Jurkat, Clone E6-1 (cell line): ENCODE results near the gene NPVF. TPM values are rescaled to one million over a fixed set of nuclear protein-coding genes. Genes with fewer than 3 reads are reported as not detected.

Source experiments
- DNase-seq: peaks from one replicate; pipeline ENCODE4 v3.0.0-alpha.2; 2011; ENCODE audit warnings: low read depth, low spot score
- H3K4me3 ChIP-seq: 2 replicates; pipeline ENCODE4 v1.5.1; 2011; ENCODE audit warnings: mild to moderate bottlenecking, low read length, control low read depth, moderate library complexity
- polyA plus RNA-seq: library from polyadenylated mRNA; unstranded; fragments of >200 nt; gene quantifications from one replicate; pipeline ENCODE4 v1.2.1, GENCODE V29; 2012; ENCODE audit warnings: missing spikeins; ENCODE audit not compliant: insufficient read length, insufficient read depth

Gene NPVF, protein sequence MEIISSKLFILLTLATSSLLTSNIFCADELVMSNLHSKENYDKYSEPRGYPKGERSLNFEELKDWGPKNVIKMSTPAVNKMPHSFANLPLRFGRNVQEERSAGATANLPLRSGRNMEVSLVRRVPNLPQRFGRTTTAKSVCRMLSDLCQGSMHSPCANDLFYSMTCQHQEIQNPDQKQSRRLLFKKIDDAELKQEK
- not detected for polyA plus RNA-seq

DNA sequence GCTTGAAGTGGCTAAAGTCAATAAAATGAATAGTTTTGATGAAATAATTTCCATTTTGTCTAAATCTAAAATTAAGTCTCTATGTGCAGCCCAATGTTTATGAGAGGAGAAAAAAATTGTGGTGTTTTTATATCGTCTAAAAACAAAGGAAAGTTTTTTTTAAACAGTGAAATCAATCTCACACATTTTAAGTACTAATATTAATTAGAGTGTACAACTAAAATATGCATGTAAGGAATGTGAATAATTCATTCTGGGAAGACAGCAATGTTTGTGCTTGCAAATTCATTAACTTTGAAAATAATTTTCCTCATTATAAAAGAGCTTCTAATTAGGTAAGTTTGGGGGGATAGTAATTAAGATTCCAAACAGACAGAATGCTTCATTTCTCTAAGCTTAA is at the start of gene NPVF:
NPVF (minus strand) TSS at position 101 of the 400 bp plus-strand sequence; CDS start at position 54, 47 bp downstream.
- no peak within 1 kb of the TSS for H3K4me3 ChIP-seq
- no peak for DNase-seq

DNA sequence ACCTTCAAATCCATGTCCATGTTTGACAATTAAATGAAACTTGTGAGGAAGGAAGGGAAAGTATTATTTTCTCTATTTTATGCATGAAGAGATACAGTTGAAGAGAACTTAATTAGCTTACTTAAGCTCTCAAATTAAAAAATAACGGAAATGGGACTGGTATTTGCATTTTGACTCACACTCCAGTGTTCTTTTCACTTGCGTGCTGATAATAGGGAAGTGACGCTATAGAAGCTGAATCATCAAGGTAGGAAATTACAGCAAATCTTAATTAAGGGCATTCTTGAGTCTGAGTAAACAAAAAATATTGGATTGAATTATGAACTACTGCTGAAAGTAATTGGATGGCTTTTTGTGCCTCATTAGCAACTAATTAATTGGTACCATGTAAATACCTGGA is 44.0 kb upstream of the NPVF start:
- DNase-seq = no peak
- no peak overlapping the region for H3K4me3 ChIP-seq

DNA sequence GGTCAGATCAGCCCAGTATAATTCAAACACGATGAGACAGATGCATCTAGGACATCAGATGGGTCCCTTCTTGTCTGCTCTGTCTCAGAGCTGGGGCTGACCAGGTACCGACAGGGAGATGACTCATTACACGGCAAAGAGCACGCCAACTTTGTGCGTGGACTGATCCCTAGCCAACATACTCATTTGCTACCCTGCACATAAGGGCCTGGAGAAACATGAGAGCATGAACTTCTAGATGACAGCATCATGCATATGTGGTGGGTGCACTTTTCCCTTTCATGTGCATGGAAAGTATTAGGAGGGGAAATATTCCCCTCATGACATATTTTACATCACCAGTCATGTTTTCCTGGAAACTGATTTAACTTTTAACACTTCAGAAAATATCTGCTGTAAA is 35.1 kb upstream of the NPVF start:
- H3K4me3 ChIP-seq = no peak overlapping the region
- DNase-seq = no peak

DNA sequence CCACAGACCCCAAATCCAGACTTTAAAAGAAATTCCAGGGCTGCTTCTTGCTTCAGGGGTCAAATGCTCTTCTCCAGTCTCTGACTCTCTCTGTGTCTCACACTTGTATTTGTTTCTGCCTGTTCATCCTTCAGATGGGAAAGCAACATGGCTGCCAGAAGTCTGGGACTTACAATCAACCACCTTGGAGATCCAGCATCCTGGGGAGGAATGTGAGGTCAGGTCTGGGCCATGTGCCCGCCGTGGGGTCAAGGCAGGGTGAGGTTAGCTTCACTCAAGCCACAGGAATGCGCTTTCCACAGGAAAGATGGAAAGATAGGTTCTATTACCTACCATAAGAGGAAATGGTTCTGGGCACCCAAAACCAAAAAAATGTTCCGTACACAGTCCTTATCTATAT is 34.3 kb upstream of the NPVF start:
- DNase-seq = no peak
- no peak overlapping the region for H3K4me3 ChIP-seq

DNA sequence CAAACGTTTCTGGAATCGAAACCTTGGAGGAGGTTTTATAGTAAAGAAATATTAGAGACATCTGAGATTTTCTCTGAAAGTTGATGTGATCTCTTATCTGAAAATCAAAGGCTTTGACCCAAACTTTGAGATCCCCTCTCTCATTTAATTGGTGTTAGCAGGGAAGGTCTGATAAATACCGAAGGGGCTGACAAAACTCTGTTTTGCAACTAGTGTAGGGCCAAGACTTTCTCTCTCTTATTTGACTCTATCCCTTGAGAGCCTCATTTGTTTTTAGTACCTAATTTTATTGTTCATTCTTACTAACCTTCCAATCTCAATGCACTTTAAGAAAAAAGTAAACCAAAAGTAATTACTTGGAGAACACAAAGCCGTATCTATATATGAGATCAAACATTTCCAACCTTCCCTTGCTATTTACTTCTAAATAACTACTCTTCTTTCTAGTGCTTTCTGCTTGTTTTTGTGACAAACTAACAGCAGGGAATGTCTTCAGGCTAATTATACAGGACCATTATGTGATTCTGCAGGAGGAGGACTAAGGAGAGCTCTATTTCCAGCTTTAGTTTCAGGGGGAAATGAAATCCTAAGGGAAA is 33.4 kb upstream of the NPVF start:
- no peak overlapping the region; the same call in 1 of the 2 replicates for H3K4me3 ChIP-seq
- DNase-seq = peak; percentile 11

DNA sequence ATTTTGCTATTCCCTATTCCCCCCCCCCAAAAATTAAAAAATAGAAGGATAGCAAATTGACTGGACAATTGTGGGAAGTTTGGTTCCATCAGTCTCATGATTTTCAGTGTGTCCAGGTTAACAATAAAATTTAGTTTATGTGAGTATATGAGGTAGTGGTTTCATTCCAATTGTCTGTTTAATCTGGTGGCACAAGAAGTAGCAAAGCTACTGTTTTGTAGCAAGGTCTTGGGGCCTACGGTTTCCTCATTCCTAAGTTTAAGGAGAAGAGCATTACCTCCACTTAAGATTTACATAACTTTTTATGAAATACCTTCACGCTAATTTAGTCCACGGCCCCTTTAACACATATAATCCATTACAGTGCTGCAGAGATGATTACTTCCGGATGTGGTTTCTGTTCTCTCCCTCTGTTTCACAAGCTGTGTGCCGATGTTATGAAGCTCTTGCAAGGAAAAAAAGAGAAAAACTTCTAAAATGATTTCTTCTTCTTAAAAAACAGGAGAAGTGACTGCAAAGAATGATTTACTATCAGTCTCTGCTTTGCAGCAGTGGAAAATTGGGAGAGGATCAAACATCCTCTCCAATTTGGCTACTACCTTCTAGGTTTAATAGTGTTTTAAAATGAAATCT is 32.7 kb upstream of the NPVF start:
- peak overlapping the region; percentile 36 for H3K4me3 ChIP-seq
- peak; percentile 90 for DNase-seq

DNA sequence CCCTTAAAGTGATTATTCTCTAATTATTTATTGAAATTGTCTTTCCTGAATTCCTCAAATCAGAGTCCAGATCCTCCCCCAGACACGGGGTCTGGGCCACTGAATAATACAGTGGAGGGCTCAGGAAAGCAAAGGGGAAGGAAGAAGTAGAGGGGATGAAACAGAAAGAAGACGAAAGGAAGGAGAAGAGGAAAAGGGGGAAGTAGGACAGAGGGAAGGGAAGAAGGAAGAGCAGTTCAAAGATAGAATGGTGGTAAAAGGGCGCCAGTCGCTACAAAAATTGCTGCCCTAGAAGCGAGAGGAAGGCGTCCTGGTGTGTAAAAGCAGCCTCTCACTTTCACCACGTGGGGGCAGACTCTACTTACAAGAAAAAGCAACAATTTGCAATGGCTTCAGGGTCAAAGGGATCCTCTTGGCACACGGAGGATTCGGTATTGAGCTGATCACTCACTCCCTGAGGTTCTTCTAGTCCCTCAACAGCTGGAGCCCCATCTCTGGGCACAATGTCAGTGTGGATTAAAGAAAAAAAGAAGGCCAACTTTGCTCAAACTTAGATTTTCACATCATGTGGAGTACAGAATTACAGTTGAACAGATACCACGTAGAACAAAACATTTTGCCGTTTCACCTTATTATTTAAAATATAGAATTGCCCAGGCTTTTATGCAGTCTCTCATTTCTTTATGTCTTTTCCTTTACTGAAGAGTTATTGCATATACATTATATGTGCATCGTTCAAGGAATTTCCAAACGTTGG is 31.4 kb upstream of the NPVF start:
- peak overlapping the region; percentile 35 for H3K4me3 ChIP-seq
- DNase-seq = peak; percentile 86

DNA sequence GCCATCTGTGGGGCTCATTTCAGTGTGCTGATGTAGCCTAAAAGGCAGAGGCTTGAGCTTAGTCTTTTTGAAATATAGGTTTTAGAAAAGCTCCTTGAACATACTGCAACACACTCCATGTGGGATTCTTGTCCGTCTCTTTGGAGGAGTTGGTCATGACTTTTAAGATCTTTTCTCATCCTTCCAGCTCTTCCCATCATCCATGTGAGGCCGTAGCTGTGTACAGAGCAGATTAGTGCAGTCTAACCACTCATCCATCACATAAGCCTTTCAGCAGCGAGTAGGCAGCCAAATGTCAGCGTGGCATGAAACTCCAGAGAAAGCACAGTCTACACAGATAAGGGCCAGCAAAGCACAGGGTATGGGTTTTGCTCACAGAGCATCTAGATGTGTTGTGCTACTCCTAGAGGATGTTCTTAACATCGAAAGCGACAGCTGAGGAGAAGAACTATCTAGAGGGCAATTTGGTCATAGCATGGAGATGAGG is 28.1 kb upstream of the NPVF start:
- no peak for DNase-seq
- no peak overlapping the region for H3K4me3 ChIP-seq

DNA sequence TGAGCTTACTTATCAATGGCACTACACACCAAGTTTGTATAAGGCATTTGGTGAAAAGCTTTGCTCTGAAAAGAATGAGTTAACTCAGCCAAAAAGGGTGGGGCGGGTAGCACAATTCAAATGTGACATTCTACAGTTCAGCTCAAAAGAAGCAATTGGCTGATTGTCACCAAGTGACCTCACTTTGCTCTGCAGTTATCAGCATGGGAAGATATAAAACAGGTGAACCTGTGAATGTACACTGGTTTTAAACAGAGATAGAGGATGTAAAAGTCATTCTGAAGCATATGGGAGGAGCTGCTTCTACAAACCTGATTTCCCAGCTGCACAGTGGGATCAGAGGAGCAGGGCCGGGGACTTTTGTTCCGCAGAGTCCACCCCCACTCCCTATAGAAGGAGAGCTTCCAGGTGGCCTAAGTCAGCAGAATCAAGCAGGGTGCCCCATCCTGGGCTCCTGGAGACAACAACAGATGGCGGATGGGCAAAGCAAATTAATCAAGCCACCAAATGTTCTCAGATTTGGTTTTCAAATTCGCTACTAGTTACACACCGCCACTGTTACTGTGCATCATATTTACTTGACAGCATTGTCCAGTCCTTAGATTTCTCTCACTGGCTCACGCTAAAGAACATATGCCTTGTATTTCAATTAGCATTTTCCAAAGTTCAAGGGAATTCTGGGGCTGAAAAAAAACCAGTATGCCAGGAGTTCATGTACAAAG is 27.5 kb upstream of the NPVF start:
- H3K4me3 ChIP-seq = no peak overlapping the region
- no peak for DNase-seq

DNA sequence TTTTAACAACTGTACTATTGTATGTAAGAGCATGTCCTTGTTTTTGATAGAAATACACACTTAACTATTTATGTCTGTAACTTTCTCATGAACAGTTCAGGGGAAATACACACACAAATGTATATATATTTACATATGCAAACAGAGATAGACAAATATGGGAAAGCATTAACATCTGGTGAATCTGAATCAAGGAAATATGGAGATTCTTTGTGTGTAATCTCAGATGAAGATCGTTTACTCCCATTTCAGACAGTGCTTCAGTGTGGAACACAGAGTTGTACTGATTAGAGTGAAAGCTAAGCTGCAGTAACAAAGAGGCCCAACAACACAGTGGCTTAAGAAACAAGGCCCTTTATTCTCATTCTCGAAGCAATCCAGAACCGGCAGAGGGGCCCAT is 26.3 kb upstream of the NPVF start:
- no peak overlapping the region for H3K4me3 ChIP-seq
- DNase-seq = no peak

DNA sequence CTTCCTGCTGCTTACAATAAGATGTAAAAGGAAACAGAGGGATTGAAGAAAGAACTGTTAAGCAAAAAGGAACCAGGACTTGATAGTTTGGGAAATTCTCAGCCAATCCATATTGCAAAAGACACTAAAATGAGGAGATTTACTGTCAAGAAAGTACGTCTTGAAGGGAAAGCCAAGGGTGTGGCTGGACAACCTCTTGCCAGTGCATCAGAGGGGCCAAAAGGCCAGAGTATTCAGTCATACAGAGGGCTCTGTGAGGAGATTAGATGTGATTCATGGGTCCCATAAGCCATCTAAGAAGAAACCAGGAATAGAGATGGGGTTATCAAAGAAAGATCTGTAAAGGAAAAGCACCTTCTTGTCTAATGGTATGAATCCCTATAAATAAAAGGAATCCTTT is 25.4 kb upstream of the NPVF start:
- no peak for DNase-seq
- H3K4me3 ChIP-seq = no peak overlapping the region

DNA sequence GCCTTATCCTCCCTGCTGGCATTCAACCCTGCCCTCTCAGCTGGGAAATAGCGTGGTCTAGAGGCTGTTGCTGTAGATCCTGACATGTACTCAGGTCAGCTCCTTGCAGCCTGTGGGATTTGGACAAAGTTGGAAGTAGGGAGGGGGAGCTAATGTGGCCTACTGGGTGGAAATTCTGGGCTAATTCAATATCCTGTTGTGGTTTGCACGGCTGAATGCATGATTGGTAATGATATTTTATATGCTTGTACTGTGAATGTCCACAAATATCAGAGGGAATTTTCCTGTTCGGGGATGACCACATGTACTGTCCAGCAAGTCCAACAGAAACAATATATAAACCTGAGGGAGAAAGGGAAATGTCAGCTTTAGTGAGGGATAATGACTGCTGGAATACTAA is 22.1 kb upstream of the NPVF start:
- no peak overlapping the region for H3K4me3 ChIP-seq
- no peak for DNase-seq

DNA sequence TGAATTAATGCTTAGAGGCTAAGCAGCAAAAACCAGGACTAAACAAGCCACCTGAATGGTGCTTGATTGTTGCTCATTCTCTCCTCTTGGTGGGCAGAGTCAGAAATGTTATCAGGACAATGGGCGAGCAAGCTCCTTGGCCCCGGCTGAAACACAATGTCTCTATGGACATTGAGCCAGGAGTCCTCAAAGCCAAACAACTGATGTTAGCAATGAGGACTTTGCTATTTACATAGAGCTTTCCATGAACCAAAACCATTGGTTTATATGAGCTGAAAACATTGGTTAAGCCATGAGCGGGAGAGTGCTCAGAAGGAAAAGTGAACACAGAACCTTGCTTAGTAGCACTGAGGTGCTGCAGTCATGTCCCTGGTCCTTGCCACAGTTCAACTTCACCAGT is 21.5 kb upstream of the NPVF start:
- no peak overlapping the region for H3K4me3 ChIP-seq

DNA sequence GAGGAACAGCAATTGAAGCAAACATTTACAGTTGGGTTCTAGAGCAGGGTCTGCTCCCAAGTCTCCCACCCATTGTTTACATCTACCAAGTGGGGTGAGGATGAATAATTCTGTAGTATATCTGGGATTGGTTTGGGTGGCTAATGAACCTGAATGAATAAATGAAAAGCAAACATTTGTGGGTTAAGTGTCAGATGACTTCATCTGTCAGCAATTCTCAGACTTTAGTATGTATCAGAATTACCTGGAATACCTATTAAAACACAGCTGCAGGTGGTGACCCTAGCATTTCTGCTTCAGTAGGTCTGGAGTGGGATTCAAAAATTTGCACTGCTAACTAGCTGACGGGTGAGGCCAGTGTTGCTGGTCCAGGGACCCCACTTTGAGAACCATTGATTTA is 18.0 kb upstream of the NPVF start:
- H3K4me3 ChIP-seq = no peak overlapping the region
- DNase-seq = no peak

More for the DNA sequence above, 21.5 kb upstream of the NPVF start:
- DNase-seq = no peak

DNA sequence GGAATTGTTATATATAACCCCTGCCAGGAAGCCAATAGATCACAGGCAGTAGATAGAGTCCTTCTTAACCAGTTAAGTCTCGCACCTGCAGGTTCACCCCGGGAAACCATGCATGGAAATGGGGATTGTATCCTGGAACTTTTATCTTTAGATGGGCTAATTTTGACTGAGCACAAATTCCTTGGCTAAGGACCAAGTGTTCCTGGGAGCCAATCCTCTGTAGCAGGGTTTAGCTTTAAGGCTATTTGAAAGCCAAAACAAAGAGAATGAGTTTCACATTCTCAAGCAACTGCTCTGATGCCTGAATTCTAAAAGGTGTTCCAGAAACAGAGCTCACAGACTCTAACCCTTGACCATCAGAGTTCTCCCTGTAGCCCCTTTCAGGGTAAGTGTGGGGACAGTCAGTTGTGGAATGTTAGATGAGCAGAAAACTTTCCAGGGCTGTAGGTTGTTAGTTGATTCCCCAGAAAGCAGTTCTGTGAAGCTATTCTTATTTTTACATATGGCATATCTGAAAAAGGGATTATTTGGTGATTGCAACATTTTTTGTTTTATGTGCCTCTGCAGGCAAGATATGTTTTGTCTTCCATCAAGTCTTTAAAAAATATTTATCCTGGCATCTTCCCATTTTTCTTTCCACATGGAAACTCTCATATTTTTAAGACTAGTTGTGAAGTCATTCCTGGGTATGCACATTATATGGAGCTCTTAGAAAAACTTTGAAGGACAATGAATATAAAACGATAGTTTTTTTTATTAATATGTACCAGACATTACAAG is 16.2 kb upstream of the NPVF start:
- no peak for DNase-seq
- no peak overlapping the region for H3K4me3 ChIP-seq

DNA sequence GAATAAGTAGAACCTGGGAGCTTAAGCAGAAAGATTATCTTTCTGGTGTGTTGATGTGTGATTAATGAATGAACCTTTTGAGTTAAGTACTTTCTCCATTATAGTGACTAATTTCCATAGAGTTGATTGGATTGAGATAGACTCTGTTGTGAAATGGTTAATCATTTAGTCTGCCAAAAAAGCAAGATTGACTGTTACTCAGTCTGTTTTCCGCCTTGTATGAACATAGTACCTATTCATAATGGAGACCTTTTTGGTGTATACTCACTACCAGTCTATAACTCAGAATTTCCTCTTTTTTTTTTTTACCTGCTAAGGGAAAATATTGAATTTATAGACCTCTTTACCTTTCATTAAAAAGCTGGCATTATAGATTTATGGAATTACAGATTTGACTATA is 14.4 kb upstream of the NPVF start:
- no peak for DNase-seq
- no peak overlapping the region for H3K4me3 ChIP-seq

DNA sequence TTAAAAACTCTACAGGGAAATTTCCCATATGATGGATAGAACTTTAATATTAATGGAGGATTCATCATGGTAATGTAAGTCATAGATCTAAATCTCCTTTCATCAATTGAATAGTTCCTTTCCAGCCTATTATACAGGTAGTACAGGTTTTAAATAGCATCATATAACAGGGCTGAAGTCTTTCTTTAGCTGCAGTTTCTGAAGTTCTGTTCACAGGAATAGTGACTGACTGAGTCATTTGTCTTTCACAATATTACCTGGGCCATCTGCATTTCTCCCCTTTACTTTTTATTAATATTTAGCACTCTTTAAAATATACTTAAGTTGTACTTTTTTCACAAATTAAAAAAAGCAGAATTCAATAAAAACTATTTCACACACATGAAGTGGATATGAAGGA is 12.6 kb upstream of the NPVF start:
- DNase-seq = no peak
- no peak overlapping the region for H3K4me3 ChIP-seq

DNA sequence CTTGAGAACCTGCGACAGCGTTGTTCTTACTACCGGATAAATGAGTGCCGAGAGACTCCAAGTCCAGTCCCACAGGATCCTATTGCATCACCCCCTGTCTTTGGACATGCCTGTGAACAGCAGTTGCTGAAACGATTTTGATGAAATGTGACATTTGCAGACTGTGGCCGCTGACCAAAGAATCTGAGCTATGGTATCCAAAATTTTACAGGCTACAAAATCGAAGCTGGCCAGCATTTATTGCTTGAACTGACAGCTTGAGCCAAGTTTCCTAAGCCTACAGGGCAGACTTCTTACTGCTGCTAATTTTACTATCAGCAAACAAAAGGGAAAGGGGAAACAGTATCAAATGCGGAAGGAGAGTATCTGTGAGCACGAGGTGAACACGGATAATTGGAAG is 12.1 kb upstream of the NPVF start:
- H3K4me3 ChIP-seq = no peak overlapping the region
- no peak for DNase-seq

DNA sequence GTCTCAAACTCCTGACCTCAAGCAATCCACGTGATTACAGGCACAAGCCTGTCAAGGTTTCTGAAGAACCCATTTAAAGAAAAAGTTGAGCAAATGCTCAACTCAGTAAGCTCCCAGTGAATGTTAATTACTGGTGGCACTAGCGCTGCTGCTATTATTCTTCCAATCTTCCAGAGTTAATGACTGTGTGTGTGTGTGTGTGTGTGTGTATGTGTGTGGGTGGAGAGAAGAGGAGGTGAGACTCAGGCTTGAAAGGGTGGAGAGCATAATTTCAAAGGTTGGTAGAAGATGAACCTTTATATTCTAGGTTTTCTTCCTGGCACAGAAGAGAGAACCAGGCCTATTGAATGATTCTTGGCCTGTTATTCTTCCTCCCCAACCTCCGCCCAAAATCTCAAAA is 11.6 kb upstream of the NPVF start:
- DNase-seq = no peak
- H3K4me3 ChIP-seq = no peak overlapping the region
